Uterus (tissue), 2 donors: ENCODE results near the gene KCNE5.
"Not testable (repeated sequence)": the region's sequence is repeated elsewhere in the genome, so short reads cannot be mapped to it uniquely, and the experiment has no call there.

Experiments used
- CTCF ChIP-seq, 4 experiments: fragments of 200-600 bp in 2 of 4; fragments of 450-650 bp in 2 of 4; sonication (generic) in 2 of 4; IDR thresholded peaks; one replicate each; pipeline ENCODE4 v1.5.1; 2016 to 2019; ENCODE audit warnings: antibody characterized with exemption in 4 of 4, mild to moderate bottlenecking in 2 of 4, moderate library complexity in 1 of 4
- POLR2A ChIP-seq, 2 donors: fragments of 450-650 bp; IDR thresholded peaks; one replicate each; pipeline ENCODE4 v1.6.1; 2016; ENCODE audit warnings: antibody characterized with exemption in 2 of 2, mild to moderate bottlenecking in 1 of 2, moderate library complexity in 1 of 2

- TF ChIP-seq CTCF, POLR2A (IDR thresholded peaks at IDR 0.05): not testable (repeated sequence)
Observed at GRCh38 chrX:109637477-109637876, 12.5 kb upstream of the KCNE5 start.
